ENCODE results near the gene HMSD.
"Not testable (repeated sequence)": the region's sequence is repeated elsewhere in the genome, so short reads cannot be mapped to it uniquely, and the experiment has no call there.

Gene HMSD

GRCh38 chr18:63949068-63949737 lies at the start of gene HMSD:
Gene HMSD, plus strand, starts transcription at chr18:63949301. Its CDS starts 4,155 bp downstream, at chr18:63953456.
- DNase-seq (ENCODE audit: low spot score), result peak; percentile 43

- no peak for DNase-seq (ENCODE audit: low spot score)
These were observed 45.1 kb upstream of the HMSD start for GRCh38 chr18:63903851-63904570.

- no peak for DNase-seq (ENCODE audit: low spot score)
These were observed 44.4 kb upstream of the HMSD start for GRCh38 chr18:63904694-63905093.

- DNase-seq (ENCODE audit: low spot score), result no peak
These were observed 43.7 kb upstream of the HMSD start for GRCh38 chr18:63905361-63905760.

- DNase-seq (ENCODE audit: low spot score), result no peak
These were observed 43.0 kb upstream of the HMSD start for GRCh38 chr18:63906056-63906455.

- DNase-seq (ENCODE audit: low spot score), result no peak
These were observed 41.4 kb upstream of the HMSD start, which contains the start of gene SERPINB10 for GRCh38 chr18:63907664-63908063. Gene SERPINB10, plus strand, starts transcription at chr18:63907958. Its CDS starts 7,553 bp downstream, at chr18:63915511.

GRCh38 chr18:63908858-63909257 lies 40.2 kb upstream of the HMSD start:
- no peak for DNase-seq (ENCODE audit: low spot score)

GRCh38 chr18:63909870-63910269 lies 39.2 kb upstream of the HMSD start:
- no peak for DNase-seq (ENCODE audit: low spot score)

- no peak for DNase-seq (ENCODE audit: low spot score)
These were observed 31.3 kb upstream of the HMSD start for GRCh38 chr18:63917817-63918216.

- no peak for DNase-seq (ENCODE audit: low spot score)
These were observed 27.1 kb upstream of the HMSD start for GRCh38 chr18:63922049-63922448.

GRCh38 chr18:63924551-63924950 lies 24.6 kb upstream of the HMSD start:
- DNase-seq (ENCODE audit: low spot score), result no peak

- no peak for DNase-seq (ENCODE audit: low spot score)
These were observed 20.8 kb upstream of the HMSD start for GRCh38 chr18:63928331-63928730.

GRCh38 chr18:63929369-63929768 lies 19.7 kb upstream of the HMSD start:
- DNase-seq (ENCODE audit: low spot score), result not testable (repeated sequence)

GRCh38 chr18:63930773-63931354 lies 18.2 kb upstream of the HMSD start:
- DNase-seq (ENCODE audit: low spot score), result no peak

- DNase-seq (ENCODE audit: low spot score), result peak; percentile 61
These were observed 12.8 kb upstream of the HMSD start for GRCh38 chr18:63936156-63936931.

- DNase-seq (ENCODE audit: low spot score), result no peak
These were observed 12.1 kb upstream of the HMSD start for GRCh38 chr18:63936932-63937393.

- DNase-seq (ENCODE audit: low spot score), result no peak
These were observed 9.1 kb upstream of the HMSD start for GRCh38 chr18:63940008-63940407.

GRCh38 chr18:63940543-63941050 lies 8.5 kb upstream of the HMSD start:
- not testable (repeated sequence) for DNase-seq (ENCODE audit: low spot score)

- DNase-seq (ENCODE audit: low spot score), result no peak
These were observed 1.9 kb upstream of the HMSD start for GRCh38 chr18:63947051-63947790.

GRCh38 chr18:63951302-63951705 lies 2.2 kb downstream of the HMSD start:
- DNase-seq (ENCODE audit: low spot score), result no peak

GRCh38 chr18:63953811-63954210 lies 4.7 kb downstream of the HMSD start:
- no peak for DNase-seq (ENCODE audit: low spot score)
